HG03558 (cell line): ENCODE results near the gene NPAS3.

Experiments used
- ATAC-seq: cut with Tn5 transposase; IDR thresholded peaks from one replicate; pipeline ENCODE4 v1.9.1; 2021; ENCODE audit warnings: moderate number of reproducible peaks; ENCODE audit not compliant: unreplicated experiment; ENCODE audit errors: extremely low read depth

Gene NPAS3

GRCh38 chr14:33747749-33748148 lies 809.1 kb downstream of the NPAS3 start:
- ATAC-seq: no peak

GRCh38 chr14:33754261-33754660 lies 815.6 kb downstream of the NPAS3 start:
- no peak for ATAC-seq

- no peak for ATAC-seq
Measured at GRCh38 chr14:33755358-33755757, 816.7 kb downstream of the NPAS3 start.

- no peak for ATAC-seq
Measured at GRCh38 chr14:33756833-33757232, 818.2 kb downstream of the NPAS3 start.

- no peak for ATAC-seq
Measured at GRCh38 chr14:33758547-33758946, 819.9 kb downstream of the NPAS3 start.

GRCh38 chr14:33762161-33762851 lies 823.6 kb downstream of the NPAS3 start:
- no peak for ATAC-seq

GRCh38 chr14:33764876-33765650 lies 826.4 kb downstream of the NPAS3 start:
- no peak for ATAC-seq

GRCh38 chr14:33767586-33768457 lies 829.1 kb downstream of the NPAS3 start:
- no peak for ATAC-seq

- ATAC-seq: no peak
Measured at GRCh38 chr14:33768458-33768830, 829.8 kb downstream of the NPAS3 start.

GRCh38 chr14:33773205-33774030 lies 834.7 kb downstream of the NPAS3 start:
- no peak for ATAC-seq

- no peak for ATAC-seq
Measured at GRCh38 chr14:33774161-33774560, 835.5 kb downstream of the NPAS3 start.

GRCh38 chr14:33774723-33775470 lies 836.2 kb downstream of the NPAS3 start:
- ATAC-seq: no peak

- ATAC-seq: no peak
Measured at GRCh38 chr14:33776871-33777270, 838.2 kb downstream of the NPAS3 start.

- no peak for ATAC-seq
Measured at GRCh38 chr14:33777681-33778080, 839.0 kb downstream of the NPAS3 start.

- no peak for ATAC-seq
Measured at GRCh38 chr14:33780035-33780434, 841.4 kb downstream of the NPAS3 start.

- ATAC-seq: no peak
Measured at GRCh38 chr14:33781236-33781635, 842.6 kb downstream of the NPAS3 start.

GRCh38 chr14:33782923-33783322 lies 844.2 kb downstream of the NPAS3 start:
- ATAC-seq: no peak

- ATAC-seq: no peak
Measured at GRCh38 chr14:33786091-33786825, 847.6 kb downstream of the NPAS3 start.

- ATAC-seq: no peak
Measured at GRCh38 chr14:33788161-33788560, 849.5 kb downstream of the NPAS3 start.
